GM21576 (cell line): ENCODE measurements around the gene CLEC11A.

Experiments used
- ATAC-seq: cut with Tn5 transposase; IDR thresholded peaks from one replicate; pipeline ENCODE4 v1.9.1; 2021; ENCODE audit warnings: mild to moderate bottlenecking, moderate library complexity; ENCODE audit not compliant: unreplicated experiment

Gene CLEC11A

GRCh38 chr19:50703915-50704796 is 19.0 kb upstream of the CLEC11A start:
- ATAC-seq = no peak

GRCh38 chr19:50705422-50706019 is 17.6 kb upstream of the CLEC11A start:
- no peak for ATAC-seq

DNA sequence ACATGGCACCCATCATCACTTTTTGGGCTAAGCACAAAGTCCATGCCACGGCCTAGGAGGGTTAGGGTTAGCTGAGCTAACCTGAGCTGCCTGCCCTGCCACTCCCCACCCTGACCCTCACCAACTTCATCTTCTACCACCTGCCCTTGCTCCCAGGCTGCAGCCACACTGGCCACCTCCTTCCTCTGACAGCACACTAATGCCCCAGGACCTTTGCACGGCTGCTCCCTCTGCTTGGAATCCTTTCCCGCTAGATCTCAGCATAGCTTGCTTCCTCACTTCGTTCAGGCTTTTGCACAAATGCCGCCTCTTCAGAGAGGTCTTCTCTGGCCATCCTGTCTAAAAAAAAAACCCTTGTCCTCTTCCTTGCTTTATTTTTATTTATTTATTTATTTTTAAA is 16.8 kb upstream of the CLEC11A start:
- ATAC-seq = no peak

DNA sequence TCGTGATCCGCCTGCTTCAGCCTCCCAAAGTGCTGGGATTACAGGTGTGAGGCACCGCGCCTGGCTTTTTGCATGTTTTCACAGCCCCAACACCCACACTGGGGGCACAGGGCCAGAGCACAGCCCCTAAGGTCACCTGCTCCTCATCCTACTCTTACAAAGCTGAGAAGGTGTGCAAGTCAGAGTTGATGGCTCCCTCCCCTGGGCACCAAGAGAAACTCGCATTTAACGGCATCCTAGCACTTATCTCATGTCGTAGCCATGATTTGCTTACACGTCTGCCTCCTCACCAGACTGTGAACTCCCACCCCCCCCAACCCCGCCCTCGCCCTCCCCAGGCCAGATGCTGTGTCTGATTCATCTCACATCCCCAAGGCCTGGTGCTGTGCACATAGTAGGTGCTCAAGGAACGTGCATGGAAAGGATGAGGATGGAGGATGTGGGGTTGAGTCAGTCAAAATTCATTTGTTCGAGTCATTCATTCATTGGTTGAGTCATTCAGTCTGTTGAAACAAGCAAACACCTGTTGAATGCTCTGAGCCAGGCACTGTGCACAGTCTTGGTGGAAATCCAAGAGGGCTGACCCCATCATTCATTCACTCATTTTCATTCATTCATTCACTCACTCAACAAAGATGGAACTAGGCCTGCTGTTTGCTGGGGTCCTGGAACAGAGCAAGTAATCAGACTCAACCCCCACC is 14.8 kb upstream of the CLEC11A start:
- ATAC-seq = no peak

GRCh38 chr19:50710094-50710493 is 13.1 kb upstream of the CLEC11A start:
- ATAC-seq = no peak

GRCh38 chr19:50710612-50711011 is 12.6 kb upstream of the CLEC11A start:
- no peak for ATAC-seq

GRCh38 chr19:50711196-50711595 is 12.0 kb upstream of the CLEC11A start:
- no peak for ATAC-seq

DNA sequence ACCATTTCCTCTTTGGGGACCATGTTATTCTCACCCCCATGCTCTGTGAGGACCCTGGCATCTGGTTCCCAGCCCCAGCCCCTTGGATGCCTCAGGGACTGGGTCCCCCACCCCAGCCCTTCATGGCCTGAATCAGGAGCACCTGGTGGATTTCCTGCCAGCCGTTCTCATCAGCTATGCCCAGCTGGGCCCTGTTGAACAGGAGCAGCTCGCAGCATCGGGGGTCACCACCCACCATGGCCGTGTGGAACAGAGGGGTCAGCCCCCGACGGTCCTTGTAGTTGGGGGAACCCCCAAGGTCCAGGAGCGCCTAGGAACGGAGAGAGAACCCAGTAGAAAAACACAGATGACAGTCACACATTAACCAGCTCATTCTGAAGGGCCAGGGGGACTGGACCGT is 11.4 kb upstream of the CLEC11A start:
- no peak for ATAC-seq

GRCh38 chr19:50712833-50713232 is 10.3 kb upstream of the CLEC11A start:
- no peak for ATAC-seq

DNA sequence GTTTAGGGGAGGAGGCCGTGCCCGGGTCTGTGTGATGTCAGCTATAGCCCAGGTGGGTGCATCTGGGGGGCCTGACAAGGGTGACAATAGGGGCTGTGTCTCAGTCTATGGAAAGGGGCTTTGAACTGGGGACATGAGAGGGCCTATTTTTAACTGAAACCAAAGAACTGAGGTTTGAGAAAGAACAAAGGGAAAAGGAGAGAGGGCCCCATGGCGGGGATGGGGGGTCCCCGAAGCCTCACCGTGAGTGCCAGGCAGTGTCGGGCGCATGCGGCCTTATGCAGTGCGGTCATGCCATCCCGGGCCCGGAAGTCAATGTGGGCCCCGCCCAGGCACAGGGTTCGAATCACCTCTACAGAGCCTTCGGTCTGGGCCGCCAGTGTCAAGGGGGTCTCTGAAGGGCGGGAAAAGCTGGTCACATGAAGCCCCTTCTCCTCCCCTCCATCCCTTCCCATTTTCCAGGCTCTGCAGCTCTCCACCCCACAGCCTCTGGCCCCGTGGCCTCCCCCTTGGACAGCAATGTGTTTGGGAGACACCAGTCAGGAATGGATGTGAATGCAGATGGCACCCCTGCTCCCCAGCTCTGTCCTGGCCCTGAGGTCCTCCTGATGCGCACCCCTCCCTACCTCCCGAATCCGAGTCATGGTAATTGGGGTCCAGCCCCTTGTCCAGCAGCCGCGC is 9.5 kb upstream of the CLEC11A start:
- no peak for ATAC-seq

DNA sequence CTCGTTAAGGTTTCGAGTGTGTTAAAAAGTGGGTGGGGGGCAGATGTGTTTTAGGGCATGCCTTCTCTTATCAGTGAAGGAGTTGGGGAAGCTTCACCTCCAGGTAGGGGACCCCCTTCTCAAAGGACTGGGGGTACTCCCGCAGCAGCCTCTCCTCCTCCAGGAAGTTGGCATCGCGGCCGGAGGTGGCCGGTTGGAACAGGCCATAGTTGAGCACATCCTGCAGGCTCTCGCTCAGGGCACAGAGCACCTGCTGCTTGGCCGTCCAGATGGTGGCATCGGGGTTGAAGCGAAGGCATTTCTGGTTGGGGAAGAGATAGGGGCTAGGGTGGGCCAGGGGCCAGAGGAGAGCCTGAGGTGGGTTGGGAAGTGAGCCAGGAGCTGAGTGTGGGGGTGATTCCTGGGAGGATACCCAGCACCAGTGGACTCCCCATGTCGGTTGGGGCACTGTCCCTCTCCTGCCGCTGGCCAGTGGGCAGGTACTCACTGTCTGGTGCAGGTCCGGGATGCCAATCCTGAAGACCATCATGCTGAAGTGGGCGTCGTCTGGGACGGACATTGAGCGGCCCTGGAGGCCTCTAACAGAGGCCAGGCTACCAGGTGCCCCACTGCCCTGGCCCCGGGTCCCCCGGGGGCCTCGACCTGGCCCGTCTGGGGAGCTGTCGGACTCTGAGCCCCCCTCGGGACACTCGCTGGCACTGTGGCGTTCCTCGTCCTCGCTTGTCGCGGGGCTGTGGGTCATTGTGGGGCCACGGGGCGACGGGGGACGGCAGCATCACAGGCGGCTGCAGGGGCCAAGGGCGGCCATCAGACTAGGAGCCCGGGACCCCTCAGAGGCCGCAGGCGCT is 6.8 kb upstream of the CLEC11A start:
- no peak for ATAC-seq

- no peak for ATAC-seq
These were observed 6.0 kb upstream of the CLEC11A start for GRCh38 chr19:50717026-50717723.

DNA sequence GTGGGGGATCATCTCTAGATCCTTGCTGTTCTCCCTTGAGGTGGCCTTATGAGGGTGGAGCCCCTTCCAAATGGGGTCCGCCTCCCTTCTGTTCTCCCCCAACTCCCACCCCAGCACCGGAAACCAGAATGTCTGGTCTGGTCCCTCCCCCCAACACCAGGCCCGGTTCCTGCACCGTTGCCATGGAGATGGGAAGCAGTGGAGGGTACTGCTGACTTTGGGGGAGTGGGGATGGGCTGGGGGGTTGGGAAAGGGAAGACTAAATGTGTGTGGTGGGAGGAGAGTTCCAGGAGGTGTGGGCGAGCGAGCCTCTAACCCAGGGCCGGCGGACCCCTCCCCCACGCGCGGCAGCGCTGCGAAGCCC is 5.3 kb upstream of the CLEC11A start:
- no peak for ATAC-seq

DNA sequence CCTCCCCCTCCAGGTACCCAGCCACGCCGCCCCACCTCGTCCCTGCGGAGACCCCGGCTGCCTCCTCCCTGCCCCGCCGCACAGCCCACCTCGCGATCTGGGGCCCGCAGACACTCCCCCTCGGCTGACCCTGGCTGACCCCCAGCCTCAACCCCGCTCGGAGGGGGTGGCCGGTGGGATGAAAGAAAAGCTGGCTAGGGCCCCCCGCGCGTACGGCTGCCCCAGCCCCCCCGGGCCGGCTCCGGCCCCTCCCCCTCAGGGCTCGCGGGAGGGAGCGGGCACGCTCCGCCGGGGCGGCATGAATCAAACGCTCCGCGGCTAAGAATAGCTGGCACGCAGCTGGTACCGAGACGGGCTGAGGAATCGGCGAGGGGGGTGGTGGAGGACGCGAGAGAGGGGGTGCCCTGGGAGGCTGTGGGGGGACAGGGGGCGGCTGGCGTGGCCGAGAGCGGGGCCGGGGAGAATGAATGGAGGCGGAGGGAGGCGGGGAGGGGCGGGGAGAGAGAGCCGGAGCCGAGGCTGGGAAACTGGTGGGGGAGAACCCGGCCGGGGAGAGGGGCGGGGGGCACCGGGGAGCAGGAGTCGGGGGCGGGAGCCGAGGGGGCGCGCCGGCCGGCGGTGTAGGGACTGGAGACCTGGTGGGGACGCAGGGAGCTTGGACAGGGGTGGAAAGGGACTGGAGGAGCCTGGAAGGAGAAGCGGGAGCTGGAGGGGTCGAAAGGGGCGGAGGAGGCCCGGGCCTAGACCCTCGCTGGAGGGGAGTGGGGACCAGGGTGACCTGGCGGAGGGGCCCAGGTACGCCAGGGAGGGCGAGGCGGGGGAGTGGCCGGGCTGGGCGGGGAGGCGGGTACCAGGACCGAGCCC is 4.7 kb upstream of the CLEC11A start:
- no peak for ATAC-seq

GRCh38 chr19:50719119-50719435 is 4.1 kb upstream of the CLEC11A start:
- ATAC-seq = no peak

DNA sequence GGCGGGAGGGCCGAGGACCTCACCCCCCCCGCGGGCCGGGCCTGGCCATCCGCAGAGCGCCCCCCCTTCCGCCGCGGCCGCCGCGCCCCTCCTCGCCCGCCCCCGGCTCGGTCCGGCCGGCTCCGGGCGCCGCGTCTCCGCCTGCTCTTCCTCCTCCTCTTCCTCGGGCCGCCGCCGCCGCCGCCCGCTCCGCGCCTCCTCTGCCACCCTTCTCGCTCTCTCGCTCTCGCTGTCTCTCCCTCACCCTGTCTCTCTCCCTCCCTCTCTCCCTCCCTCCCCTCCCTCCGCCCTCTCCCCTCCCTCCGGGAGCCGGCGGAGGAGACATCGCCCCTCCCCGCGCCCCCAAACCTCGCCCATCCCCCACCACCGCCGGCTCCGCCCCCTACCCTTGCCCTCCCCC is 3.6 kb upstream of the CLEC11A start, which contains the start of gene SHANK1:
Gene SHANK1, minus strand, starts transcription at position 237 of the 400 bp plus-strand sequence. CDS start 2,883 bp downstream, outside the sequence.
- ATAC-seq = no peak

GRCh38 chr19:50720181-50720920 is 2.8 kb upstream of the CLEC11A start:
- ATAC-seq = no peak

DNA sequence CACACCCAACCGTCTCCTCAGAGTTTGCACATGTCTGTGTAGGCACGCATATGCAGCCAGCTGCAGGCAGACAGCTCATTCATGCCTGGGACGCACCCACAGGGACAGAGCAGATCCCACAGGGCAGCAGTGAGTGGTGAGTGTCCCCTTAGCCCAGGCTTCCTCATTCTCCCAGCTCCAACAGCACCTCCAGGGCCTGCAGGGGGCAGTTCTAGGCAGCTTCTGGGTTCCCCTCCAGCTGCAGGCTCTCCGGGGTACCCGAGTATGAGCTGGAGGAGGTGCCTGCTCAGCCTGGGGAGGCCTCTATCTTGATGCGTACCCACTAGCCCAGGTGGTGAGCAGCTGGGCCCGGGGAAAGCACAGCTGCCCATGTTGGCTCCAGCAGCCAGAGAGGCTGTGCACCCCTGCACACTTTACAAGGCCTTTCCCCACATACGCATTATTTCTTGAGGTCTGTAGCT is 2.2 kb upstream of the CLEC11A start:
- ATAC-seq = no peak
